KMS-11 (cell line): ENCODE data around the gene JMY.

Source experiments
- H2AFZ ChIP-seq: fragments of 200-600 bp; sonication (generic); 2 replicates; pipeline ENCODE4 v1.6.1; 2016; ENCODE audit warnings: antibody characterized with exemption, mixed run types, low read depth
- H3K27ac ChIP-seq: fragments of 200-600 bp; sonication (generic); 2 replicates; pipeline ENCODE4 v1.6.1; 2016; ENCODE audit warnings: mild to moderate bottlenecking, mixed run types
- H3K27me3 ChIP-seq: fragments of 200-600 bp; sonication (generic); 2 replicates; pipeline ENCODE4 v1.6.1; 2017; ENCODE audit warnings: mild to moderate bottlenecking, low read depth, mixed run types, moderate library complexity; ENCODE audit not compliant: insufficient read depth
- H3K36me3 ChIP-seq: fragments of 200-600 bp; sonication (generic); 2 replicates; pipeline ENCODE4 v1.6.1; 2017; ENCODE audit warnings: mild to moderate bottlenecking, mixed run types; ENCODE audit not compliant: insufficient read depth
- H3K4me1 ChIP-seq: fragments of 200-600 bp; sonication (generic); 2 replicates; pipeline ENCODE4 v1.6.1; 2016; ENCODE audit warnings: mild to moderate bottlenecking, low read depth, mixed run types; ENCODE audit not compliant: poor library complexity, severe bottlenecking
- H3K4me2 ChIP-seq: fragments of 200-600 bp; sonication (generic); 2 replicates; pipeline ENCODE4 v1.7.0; 2016; ENCODE audit warnings: mild to moderate bottlenecking, mixed run types
- H3K4me3 ChIP-seq: fragments of 200-600 bp; sonication (generic); IDR thresholded peaks from 2 replicates; pipeline ENCODE4 v1.6.1; 2017; ENCODE audit warnings: low read depth, low read length, mixed read lengths; ENCODE audit not compliant: insufficient read depth
- H3K79me2 ChIP-seq: fragments of 200-600 bp; sonication (generic); 2 replicates; pipeline ENCODE4 v1.6.1; 2016; ENCODE audit warnings: low read depth, mixed run types; ENCODE audit not compliant: insufficient read depth
- H3K9ac ChIP-seq: fragments of 200-600 bp; sonication (generic); 2 replicates; pipeline ENCODE4 v1.6.1; 2016; ENCODE audit warnings: mild to moderate bottlenecking, mixed run types
- H4K20me1 ChIP-seq: fragments of 200-600 bp; sonication (generic); 2 replicates; pipeline ENCODE4 v1.6.1; 2016; ENCODE audit warnings: mild to moderate bottlenecking, mixed run types; ENCODE audit not compliant: insufficient read depth
- TF ChIP-seq, protein P1 (sequence below): fragments of 200-600 bp; sonication (generic); conservative IDR thresholded peaks from 2 replicates; pipeline ENCODE4 v1.6.1; 2017; ENCODE audit warnings: low read depth, mild to moderate bottlenecking, antibody characterized with exemption, low read length, moderate library complexity, mixed read lengths

The JMY gene

DNA sequence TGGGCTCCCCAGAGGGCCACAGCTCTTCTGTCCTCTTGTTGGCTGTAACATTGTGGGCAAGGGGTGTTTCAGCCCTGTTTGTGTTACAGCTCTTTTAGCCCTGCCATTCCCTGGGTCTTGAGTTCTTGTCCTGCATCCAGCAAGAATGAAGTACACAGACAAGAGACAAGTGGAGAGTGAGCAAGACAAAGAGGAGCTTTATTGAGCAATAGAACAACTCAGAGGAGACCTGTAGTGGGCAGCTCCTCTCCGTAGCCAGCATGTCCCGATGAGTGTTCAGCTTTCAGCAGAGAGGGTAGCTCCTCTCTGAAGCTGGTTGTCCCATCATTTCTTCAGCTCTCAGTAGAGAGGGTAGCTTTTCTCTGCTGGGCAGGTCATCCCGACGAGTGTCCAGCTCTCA is 22.9 kb downstream of the JMY start:
- Histone ChIP-seq H3K4me1 (peaks cover 100% of the 10 kb centered on the region), H3K79me2 (peaks cover 98% of the 10 kb centered on the region), H3K27ac (peak overlapping the region; percentile 87; the same call in 1 of the 2 replicates), H3K4me3 (no peak overlapping the region), H3K4me2 (peak overlapping the region; percentile 88; the same call in 1 of the 2 replicates), H2AFZ (no peak overlapping the region), H3K9ac (no peak overlapping the region), H4K20me1 (peaks cover 8% of the 10 kb centered on the region), H3K36me3 (no peaks in the 10 kb centered on the region), H3K27me3 (no peaks in the 10 kb centered on the region)
- TF ChIP-seq, protein P1, sequence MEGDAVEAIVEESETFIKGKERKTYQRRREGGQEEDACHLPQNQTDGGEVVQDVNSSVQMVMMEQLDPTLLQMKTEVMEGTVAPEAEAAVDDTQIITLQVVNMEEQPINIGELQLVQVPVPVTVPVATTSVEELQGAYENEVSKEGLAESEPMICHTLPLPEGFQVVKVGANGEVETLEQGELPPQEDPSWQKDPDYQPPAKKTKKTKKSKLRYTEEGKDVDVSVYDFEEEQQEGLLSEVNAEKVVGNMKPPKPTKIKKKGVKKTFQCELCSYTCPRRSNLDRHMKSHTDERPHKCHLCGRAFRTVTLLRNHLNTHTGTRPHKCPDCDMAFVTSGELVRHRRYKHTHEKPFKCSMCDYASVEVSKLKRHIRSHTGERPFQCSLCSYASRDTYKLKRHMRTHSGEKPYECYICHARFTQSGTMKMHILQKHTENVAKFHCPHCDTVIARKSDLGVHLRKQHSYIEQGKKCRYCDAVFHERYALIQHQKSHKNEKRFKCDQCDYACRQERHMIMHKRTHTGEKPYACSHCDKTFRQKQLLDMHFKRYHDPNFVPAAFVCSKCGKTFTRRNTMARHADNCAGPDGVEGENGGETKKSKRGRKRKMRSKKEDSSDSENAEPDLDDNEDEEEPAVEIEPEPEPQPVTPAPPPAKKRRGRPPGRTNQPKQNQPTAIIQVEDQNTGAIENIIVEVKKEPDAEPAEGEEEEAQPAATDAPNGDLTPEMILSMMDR: no peak

- Histone ChIP-seq H4K20me1 (peaks cover 8% of the 10 kb centered on the region), H3K79me2 (peaks cover 98% of the 10 kb centered on the region), H3K9ac (no peak overlapping the region), H3K4me2 (peak overlapping the region; percentile 88; the same call in 1 of the 2 replicates), H3K4me1 (peaks cover 100% of the 10 kb centered on the region), H2AFZ (no peak overlapping the region), H3K27ac (peak overlapping the region; percentile 87), H3K4me3 (no peak overlapping the region), H3K36me3 (no peaks in the 10 kb centered on the region), H3K27me3 (no peaks in the 10 kb centered on the region)
- TF ChIP-seq, protein P1: no peak
These were observed 23.5 kb downstream of the JMY start for GRCh38 chr5:79259383-79259782.

DNA sequence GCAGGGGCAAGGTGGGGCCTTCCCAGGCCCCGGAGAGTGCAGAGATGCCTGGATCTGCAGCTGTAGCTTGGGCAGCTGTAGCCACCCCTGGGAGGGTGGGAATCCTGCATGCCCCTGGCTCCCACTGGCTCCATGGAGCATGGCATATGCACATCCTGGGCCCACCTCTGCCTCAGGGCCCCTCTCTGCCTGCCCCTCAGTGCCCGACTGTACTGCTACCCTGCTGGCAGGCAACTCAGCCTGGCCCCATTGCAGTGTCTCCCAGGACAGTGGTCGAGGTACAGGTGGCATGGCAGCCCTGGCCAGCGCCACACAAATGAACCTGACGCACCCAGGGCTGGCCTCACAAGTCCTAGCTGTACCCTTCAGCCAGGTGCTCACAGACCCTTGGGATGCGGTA is 23.9 kb downstream of the JMY start:
- Histone ChIP-seq H2AFZ (no peak overlapping the region), H4K20me1 (peaks cover 8% of the 10 kb centered on the region; the same call in 1 of the 2 replicates), H3K36me3 (no peaks in the 10 kb centered on the region), H3K27me3 (no peaks in the 10 kb centered on the region), H3K79me2 (peaks cover 98% of the 10 kb centered on the region), H3K4me2 (peak overlapping the region; percentile 88), H3K9ac (no peak overlapping the region), H3K4me3 (no peak overlapping the region), H3K4me1 (peaks cover 99% of the 10 kb centered on the region), H3K27ac (peak overlapping the region; percentile 87)
- TF ChIP-seq, protein P1: no peak

GRCh38 chr5:79261897-79262296 is 26.0 kb downstream of the JMY start:
- Histone ChIP-seq H3K4me3 (no peak overlapping the region), H3K27me3 (no peaks in the 10 kb centered on the region), H4K20me1 (0 out of 2 replicates have a peak, but pooled peaks cover 5% of the 10 kb centered on the region), H3K79me2 (peaks cover 98% of the 10 kb centered on the region), H2AFZ (no peak overlapping the region), H3K27ac (peak overlapping the region; percentile 87), H3K9ac (peak overlapping the region; percentile 52; the same call in 1 of the 2 replicates), H3K4me1 (peaks cover 95% of the 10 kb centered on the region), H3K4me2 (peak overlapping the region; percentile 88), H3K36me3 (no peaks in the 10 kb centered on the region)
- TF ChIP-seq, protein P1: no peak
